ENCODE data around the gene TRIM44. TPM values are rescaled to one million over a fixed set of nuclear protein-coding genes. Genes with fewer than 3 reads are reported as not detected.

Gene TRIM44
- total and polyA plus RNA-seq, 10 of the 15 experiments (the other 5 are each of a cell fraction or from before 2014, with no cell fraction given) = 6.7 to 93.0 (median 27.6) TPM

DNA sequence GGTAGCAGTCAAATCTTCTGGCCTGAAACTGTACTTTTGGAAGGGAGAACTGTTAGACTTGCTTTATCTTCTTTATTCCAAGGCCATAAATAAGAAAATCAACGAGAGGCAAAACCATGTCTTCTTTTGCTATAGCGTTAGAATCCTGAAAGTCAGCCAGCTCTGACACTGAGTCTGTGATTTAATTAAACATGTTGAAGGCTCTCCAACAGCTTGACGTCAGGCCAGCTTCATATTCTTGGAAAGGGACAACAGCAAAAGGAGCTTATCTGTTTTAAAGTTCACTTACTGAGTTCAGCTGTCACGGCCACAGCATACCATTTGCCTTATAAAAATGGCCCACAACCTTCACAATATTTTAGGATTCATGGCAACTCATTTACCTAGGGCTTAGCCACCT is 150.3 kb downstream of the TRIM44 start:
- Histone ChIP-seq H3K79me2 (ENCODE audit: control insufficient read depth, insufficient read depth, low read length) (no peaks in the 10 kb centered on the region), H3K4me1 (ENCODE audit: control insufficient read depth, insufficient read depth, low read length) (no peaks in the 10 kb centered on the region), H3K4me2 (ENCODE audit: control insufficient read depth, insufficient read depth) (no peak overlapping the region), H3K9me3 (replicated peaks; ENCODE audit: control insufficient read depth, insufficient read depth, low read length) (no peaks in the 10 kb centered on the region), H3K36me3 (ENCODE audit: control insufficient read depth in 2 of 2, insufficient read depth in 2 of 2, low read length in 1 of 2) (no peaks in the 10 kb centered on the region; a peak in 1 of 4 replicates), H2AFZ (ENCODE audit: control insufficient read depth, low read depth, low read length) (no peak overlapping the region), H4K20me1 (ENCODE audit: control insufficient read depth, insufficient read depth) (no peaks in the 10 kb centered on the region), H3K4me3 (no peak overlapping the region), H3K9ac (ENCODE audit: control insufficient read depth, insufficient read depth, low read length) (no peak overlapping the region), H3K27ac (ENCODE audit: control insufficient read depth, insufficient read depth) (no peak overlapping the region), H3K27me3 (replicated peaks in 1 of 2; ENCODE audit: control insufficient read depth in 2 of 2, insufficient read depth in 2 of 2, low read length in 1 of 2) (no peaks in the 10 kb centered on the region)
- CTCF ChIA-PET = interaction anchor here (1.0 to 4.1 kb wide), 4 partner anchors 9 to 78 kb away, joined by 3 to 52 read pairs (median 10); no protein-coding TSS in a partner anchor
- intact Hi-C loops (cut with micrococcal nuclease; ENCODE audit: unreplicated experiment) (no loop called here), in situ Hi-C loops (cut with MboI) (no loop called here)
- ATAC-seq (no peak), DNase-seq (ENCODE audit: low read depth, low spot score) (no peak), FAIRE-seq (no peak)
- BruUV-seq (replicated peaks) = no TSS peak
- RAD21 ChIA-PET (ENCODE audit: unreplicated experiment) = interaction anchor here (3.6 kb wide), 1 partner anchor 9 kb away, joined by 25 read pairs; no protein-coding TSS in a partner anchor
- WGBS (ENCODE audit: insufficient coverage, insufficient replicate concordance, low lambda C conversion rate, missing lambda C conversion rate) = 100% methylated on average over 4 of the region's 4 CpGs
- no peak for TF ChIP-seq TCF7 (IDR thresholded peaks at IDR 0.05; ENCODE audit: borderline replicate concordance)
- no peak for TF ChIP-seq IRF4 (IDR thresholded peaks at IDR 0.05; ENCODE audit: low read depth, low read length)
- POLR2A ChIA-PET = interaction anchor here (1.2 to 1.3 kb wide), 3 partner anchors 8 to 14 kb away, joined by 3 to 5 read pairs (median 4); no protein-coding TSS in a partner anchor
- SMC1A ChIA-PET (ENCODE audit: uncharacterized antibody, unreplicated experiment) = interaction anchor here (1.2 to 3.1 kb wide), 4 partner anchors 8 to 14 kb away, joined by 3 to 20 read pairs (median 9); no protein-coding TSS in a partner anchor

DNA sequence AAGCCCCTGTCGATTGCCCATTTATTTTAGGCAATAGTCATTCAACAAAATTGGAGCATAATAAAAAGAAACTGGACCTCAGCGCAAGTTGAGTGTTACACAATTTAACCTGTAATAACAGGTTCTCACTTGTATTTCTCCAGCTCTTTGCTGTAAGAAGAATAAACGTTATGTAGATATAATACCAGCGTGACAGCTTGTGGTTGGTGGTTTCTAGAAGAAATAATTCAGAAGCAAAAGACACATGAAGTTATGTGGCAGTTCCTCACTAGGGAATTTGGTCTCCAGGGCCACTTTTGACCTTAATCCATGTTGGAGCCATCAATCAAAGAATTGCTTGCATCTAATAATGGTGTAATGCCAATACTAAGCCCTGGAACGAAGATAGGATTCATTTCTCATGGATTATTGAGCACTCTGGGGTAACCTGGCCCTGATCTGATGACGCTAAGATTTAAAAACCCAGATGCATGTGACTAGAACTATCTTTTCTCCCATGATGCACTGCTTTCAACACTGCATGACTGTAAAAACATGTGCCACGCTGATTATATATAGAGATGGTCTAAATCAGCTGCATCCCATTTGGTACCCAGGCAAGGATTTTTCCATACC is 151.6 kb downstream of the TRIM44 start:
- Histone ChIP-seq H3K27ac (ENCODE audit: control insufficient read depth, insufficient read depth) (no peak overlapping the region), H3K36me3 (ENCODE audit: control insufficient read depth in 2 of 2, insufficient read depth in 2 of 2, low read length in 1 of 2) (no peaks in the 10 kb centered on the region; a peak in 1 of 4 replicates), H3K4me2 (ENCODE audit: control insufficient read depth, insufficient read depth) (no peak overlapping the region), H3K9me3 (replicated peaks; ENCODE audit: control insufficient read depth, insufficient read depth, low read length) (no peaks in the 10 kb centered on the region), H3K9ac (ENCODE audit: control insufficient read depth, insufficient read depth, low read length) (no peak overlapping the region), H3K79me2 (ENCODE audit: control insufficient read depth, insufficient read depth, low read length) (no peaks in the 10 kb centered on the region), H3K27me3 (replicated peaks in 1 of 2; ENCODE audit: control insufficient read depth in 2 of 2, insufficient read depth in 2 of 2, low read length in 1 of 2) (no peaks in the 10 kb centered on the region), H3K4me1 (ENCODE audit: control insufficient read depth, insufficient read depth, low read length) (no peaks in the 10 kb centered on the region), H4K20me1 (ENCODE audit: control insufficient read depth, insufficient read depth) (no peaks in the 10 kb centered on the region), H2AFZ (ENCODE audit: control insufficient read depth, low read depth, low read length) (no peak overlapping the region), H3K4me3 (no peak overlapping the region)
- ChIA-PET RAD21 (ENCODE audit: unreplicated experiment) (interaction anchor here (0.6 to 3.6 kb wide), 2 partner anchors 8 to 97 kb away, joined by 4 to 25 read pairs; no protein-coding TSS in a partner anchor), SMC1A (ENCODE audit: uncharacterized antibody, unreplicated experiment) (interaction anchor here (1.2 to 3.1 kb wide), 5 partner anchors 8 to 199 kb away, joined by 3 to 20 read pairs (median 4); no protein-coding TSS in a partner anchor), POLR2A (interaction anchor here (1.3 kb wide), 1 partner anchor 10 kb away, joined by 5 read pairs; no protein-coding TSS in a partner anchor), CTCF (interaction anchor here (1.4 to 4.1 kb wide), 3 partner anchors 7 to 28 kb away, joined by 4 to 52 read pairs (median 17); no protein-coding TSS in a partner anchor)
- FAIRE-seq (no peak), DNase-seq (ENCODE audit: low read depth, low spot score) (no peak), ATAC-seq (no peak)
- intact Hi-C loops (cut with micrococcal nuclease; ENCODE audit: unreplicated experiment) (no loop called here), in situ Hi-C loops (cut with MboI) (no loop called here)
- WGBS (ENCODE audit: insufficient coverage, insufficient replicate concordance, low lambda C conversion rate, missing lambda C conversion rate) = 97% methylated on average over 7 of the region's 7 CpGs
- BruUV-seq (replicated peaks) = no TSS peak
- TF ChIP-seq FOXK2 (IDR thresholded peaks at IDR 0.05) (no peak), YBX1 (IDR thresholded peaks at IDR 0.05) (no peak), PRDM15 (CRISPR knock-in tag; IDR thresholded peaks at IDR 0.05) (no peak), TCF3 (IDR thresholded peaks at IDR 0.05; ENCODE audit: borderline replicate concordance, insufficient read depth, low read depth, low read length) (no peak), RUNX3 (IDR thresholded peaks at IDR 0.05; ENCODE audit: low read length) (no peak), MYC (IDR thresholded peaks at IDR 0.05; ENCODE audit: insufficient read depth, insufficient read length, insufficient replicate concordance, low read length, severe bottlenecking) (no peak)
- TF ChIP-seq, protein P1, sequence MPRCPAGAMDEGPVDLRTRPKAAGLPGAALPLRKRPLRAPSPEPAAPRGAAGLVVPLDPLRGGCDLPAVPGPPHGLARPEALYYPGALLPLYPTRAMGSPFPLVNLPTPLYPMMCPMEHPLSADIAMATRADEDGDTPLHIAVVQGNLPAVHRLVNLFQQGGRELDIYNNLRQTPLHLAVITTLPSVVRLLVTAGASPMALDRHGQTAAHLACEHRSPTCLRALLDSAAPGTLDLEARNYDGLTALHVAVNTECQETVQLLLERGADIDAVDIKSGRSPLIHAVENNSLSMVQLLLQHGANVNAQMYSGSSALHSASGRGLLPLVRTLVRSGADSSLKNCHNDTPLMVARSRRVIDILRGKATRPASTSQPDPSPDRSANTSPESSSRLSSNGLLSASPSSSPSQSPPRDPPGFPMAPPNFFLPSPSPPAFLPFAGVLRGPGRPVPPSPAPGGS (IDR thresholded peaks at IDR 0.05; ENCODE audit: borderline replicate concordance, insufficient read depth, low read depth, low read length, poor library complexity, severe bottlenecking) = no peak
